Endothelial cell (in vitro differentiated cells): ENCODE data around the gene DZIP3. TPM values are rescaled to one million over a fixed set of nuclear protein-coding genes. Genes with fewer than 3 reads are reported as not detected.
"Not testable (repeated sequence)": the region's sequence is repeated elsewhere in the genome, so short reads cannot be mapped to it uniquely, and the experiment has no call there.

Experiments
- DNase-seq: peaks from one replicate; pipeline ENCODE4 v3.0.0; 2021; ENCODE audit warnings: low spot score
- H3K27ac Mint-ChIP-seq: one replicate; pipeline ENCODE4 v1.8.0; 2021; ENCODE audit warnings: mixed read lengths, inconsistent platforms; ENCODE audit not compliant: unreplicated experiment
- H3K27me3 Mint-ChIP-seq: one replicate; pipeline ENCODE4 v1.8.0; 2021; ENCODE audit warnings: mild to moderate bottlenecking, moderate library complexity, mixed read lengths, inconsistent platforms; ENCODE audit not compliant: unreplicated experiment
- H3K36me3 Mint-ChIP-seq: one replicate; pipeline ENCODE4 v1.8.0; 2021; ENCODE audit warnings: mild to moderate bottlenecking, low read depth, mixed read lengths, inconsistent platforms; ENCODE audit not compliant: unreplicated experiment
- H3K4me1 Mint-ChIP-seq: one replicate; pipeline ENCODE4 v1.8.0; 2021; ENCODE audit warnings: mild to moderate bottlenecking, mixed read lengths, inconsistent platforms; ENCODE audit not compliant: unreplicated experiment
- H3K4me3 Mint-ChIP-seq: one replicate; pipeline ENCODE4 v1.8.0; 2021; ENCODE audit warnings: mild to moderate bottlenecking, mixed read lengths, inconsistent platforms; ENCODE audit not compliant: unreplicated experiment
- H3K9me3 Mint-ChIP-seq: one replicate; pipeline ENCODE4 v1.8.0; 2021; ENCODE audit warnings: mixed read lengths, inconsistent platforms; ENCODE audit not compliant: unreplicated experiment
- CTCF ChIP-seq: fragments of 200-600 bp; sonication (generic); IDR thresholded peaks from one replicate; pipeline ENCODE4 v1.5.0; 2021; ENCODE audit warnings: antibody characterized with exemption; ENCODE audit not compliant: unreplicated experiment
- total RNA-seq: library from RNA; stranded (reverse); fragmentation: NEBNext Ultra II Directional; extraction: Animal tissue kit (Norgen Biotek cat#: 25700); gene quantifications from one replicate; pipeline ENCODE4 v1.2.1, GENCODE V29; 2021; ENCODE audit not compliant: unreplicated experiment

DZIP3 gene
- total RNA-seq, 1 donor from 2014 or later, result 16.0 TPM

- H3K27me3 Mint-ChIP-seq, result peaks cover 2% of the 10 kb centered on the region
- no peak for TF ChIP-seq CTCF
- DNase-seq, result no peak
- no peaks in the 10 kb centered on the region for H3K4me1 Mint-ChIP-seq
- no peak overlapping the region for H3K27ac Mint-ChIP-seq
- no peaks in the 10 kb centered on the region for H3K9me3 Mint-ChIP-seq
- no peaks in the 10 kb centered on the region for H3K36me3 Mint-ChIP-seq
- H3K4me3 Mint-ChIP-seq, result no peak overlapping the region
Observed at GRCh38 chr3:108620250-108620649, 30.7 kb downstream of the DZIP3 start.

- Mint-ChIP-seq H3K27ac (no peak overlapping the region), H3K4me3 (no peak overlapping the region), H3K4me1 (no peaks in the 10 kb centered on the region), H3K27me3 (peaks cover 2% of the 10 kb centered on the region), H3K36me3 (no peaks in the 10 kb centered on the region), H3K9me3 (no peaks in the 10 kb centered on the region)
- DNase-seq, result no peak
- no peak for TF ChIP-seq CTCF
Observed at GRCh38 chr3:108623504-108623903, 34.0 kb downstream of the DZIP3 start.

GRCh38 chr3:108629974-108630373 lies 40.5 kb downstream of the DZIP3 start:
- no peak for DNase-seq
- no peak overlapping the region for H3K27ac Mint-ChIP-seq
- no peaks in the 10 kb centered on the region for H3K36me3 Mint-ChIP-seq
- H3K4me3 Mint-ChIP-seq, result no peak overlapping the region
- H3K27me3 Mint-ChIP-seq, result peaks cover 3% of the 10 kb centered on the region
- H3K4me1 Mint-ChIP-seq, result peaks cover 8% of the 10 kb centered on the region
- H3K9me3 Mint-ChIP-seq, result no peaks in the 10 kb centered on the region
- TF ChIP-seq CTCF, result no peak

GRCh38 chr3:108642526-108642925 lies 53.0 kb downstream of the DZIP3 start:
- Mint-ChIP-seq H3K36me3 (no peaks in the 10 kb centered on the region), H3K4me3 (no peak overlapping the region), H3K9me3 (no peaks in the 10 kb centered on the region), H3K27me3 (no peaks in the 10 kb centered on the region), H3K4me1 (no peaks in the 10 kb centered on the region), H3K27ac (no peak overlapping the region)
- DNase-seq, result no peak
- no peak for TF ChIP-seq CTCF

- Mint-ChIP-seq H3K27ac (no peak overlapping the region), H3K27me3 (no peaks in the 10 kb centered on the region), H3K4me1 (no peaks in the 10 kb centered on the region), H3K4me3 (no peak overlapping the region), H3K36me3 (no peaks in the 10 kb centered on the region), H3K9me3 (no peaks in the 10 kb centered on the region)
- no peak for DNase-seq
- TF ChIP-seq CTCF, result no peak
Observed at GRCh38 chr3:108645364-108645763, 55.8 kb downstream of the DZIP3 start.

- peaks cover 13% of the 10 kb centered on the region for H3K9me3 Mint-ChIP-seq
- not testable (repeated sequence) for H3K4me3 Mint-ChIP-seq, H3K4me1 Mint-ChIP-seq, H3K27me3 Mint-ChIP-seq, DNase-seq, H3K27ac Mint-ChIP-seq
- H3K36me3 Mint-ChIP-seq, result peaks cover 29% of the 10 kb centered on the region
Observed at GRCh38 chr3:108655664-108656063, 66.1 kb downstream of the DZIP3 start.
